Calu3 (cell line): ENCODE data around the gene WBP2NL. TPM values are rescaled to one million over a fixed set of nuclear protein-coding genes. Genes with fewer than 3 reads are reported as not detected.

Experiments
- BruUV-seq: library from RNA; stranded (reverse); fragments of 400-500 nt; replicated peaks from 2 replicates; lab custom pipeline; 2021; lab: Mats Ljungman, UMichigan
- CTCF ChIA-PET: fragments of 300-600 bp; sonication (Branson Sonifier 250); formaldehyde crosslinking; loops from one replicate; lab custom pipeline; 2022; ENCODE audit warnings: antibody characterized with exemption; lab: Charles Lee
- DNase-seq: peaks from one replicate; pipeline ENCODE4 v3.0.0; 2022
- H3K27ac Mint-ChIP-seq: one replicate; pipeline ENCODE4 v1.8.0; 2022; ENCODE audit warnings: mixed read lengths; ENCODE audit not compliant: unreplicated experiment
- H3K27me3 Mint-ChIP-seq: one replicate; pipeline ENCODE4 v1.8.0; 2022; ENCODE audit warnings: mixed read lengths; ENCODE audit not compliant: unreplicated experiment
- H3K36me3 Mint-ChIP-seq: one replicate; pipeline ENCODE4 v1.8.0; 2022; ENCODE audit warnings: mild to moderate bottlenecking, moderate library complexity, mixed read lengths; ENCODE audit not compliant: insufficient read depth, unreplicated experiment
- H3K4me1 Mint-ChIP-seq: one replicate; pipeline ENCODE4 v1.8.0; 2022; ENCODE audit warnings: mild to moderate bottlenecking, low read depth, mixed read lengths; ENCODE audit not compliant: unreplicated experiment
- H3K4me3 Mint-ChIP-seq: one replicate; pipeline ENCODE4 v1.8.0; 2022; ENCODE audit warnings: mild to moderate bottlenecking, low read depth, moderate library complexity, mixed read lengths; ENCODE audit not compliant: unreplicated experiment
- H3K9me3 Mint-ChIP-seq: one replicate; pipeline ENCODE4 v1.8.0; 2022; ENCODE audit warnings: low read depth, mixed read lengths; ENCODE audit not compliant: unreplicated experiment
- CTCF ChIP-seq: fragments of 200-600 bp; IDR thresholded peaks from one replicate; pipeline ENCODE4 v1.8.0; 2022; ENCODE audit warnings: antibody characterized with exemption; ENCODE audit not compliant: unreplicated experiment
- intact Hi-C: fragments of 100-400 bp; cut with micrococcal nuclease; formaldehyde crosslinking; loops from one replicate; pipeline ENCODE4 v1.10.0; 2022; ENCODE audit not compliant: unreplicated experiment
- total RNA-seq: library from RNA; stranded (reverse); gene quantifications from 2 replicates; pipeline ENCODE4 v1.2.3, GENCODE V29; 2022

The WBP2NL gene
- total RNA-seq, 1 experiment from 2014 or later, result 2.8 TPM

GRCh38 chr22:42066126-42066761, 67.7 kb downstream of the WBP2NL start:
- DNase-seq, result no peak
- intact Hi-C loops, result no loop called here
- BruUV-seq, result no TSS peak
- no peak for TF ChIP-seq CTCF
- peaks cover 16% of the 10 kb centered on the region for H3K36me3 Mint-ChIP-seq
- H3K27ac Mint-ChIP-seq, result no peak overlapping the region
- H3K4me3 Mint-ChIP-seq, result no peak overlapping the region
- H3K4me1 Mint-ChIP-seq, result no peaks in the 10 kb centered on the region
- H3K9me3 Mint-ChIP-seq, result no peaks in the 10 kb centered on the region
- CTCF ChIA-PET, result interaction anchor here (0.6 kb wide), 1 partner anchor 64 kb away, joined by 5 read pairs; no protein-coding TSS in a partner anchor
- no peaks in the 10 kb centered on the region for H3K27me3 Mint-ChIP-seq

GRCh38 chr22:42066937-42067336, 68.3 kb downstream of the WBP2NL start:
- CTCF ChIA-PET, result no interaction called here
- no peak for DNase-seq
- no peak overlapping the region for H3K27ac Mint-ChIP-seq
- H3K9me3 Mint-ChIP-seq, result no peaks in the 10 kb centered on the region
- H3K4me3 Mint-ChIP-seq, result no peak overlapping the region
- intact Hi-C loops, result no loop called here
- peaks cover 16% of the 10 kb centered on the region for H3K36me3 Mint-ChIP-seq
- no peaks in the 10 kb centered on the region for H3K27me3 Mint-ChIP-seq
- no TSS peak for BruUV-seq
- no peak for TF ChIP-seq CTCF
- no peaks in the 10 kb centered on the region for H3K4me1 Mint-ChIP-seq

- H3K27ac Mint-ChIP-seq, result no peak overlapping the region
- BruUV-seq, result no TSS peak
- TF ChIP-seq CTCF, result no peak
- peaks cover 16% of the 10 kb centered on the region for H3K36me3 Mint-ChIP-seq
- no peaks in the 10 kb centered on the region for H3K27me3 Mint-ChIP-seq
- intact Hi-C loops, result no loop called here
- no peaks in the 10 kb centered on the region for H3K4me1 Mint-ChIP-seq
- H3K4me3 Mint-ChIP-seq, result no peak overlapping the region
- DNase-seq, result no peak
- CTCF ChIA-PET, result interaction anchor here (0.6 kb wide), 1 partner anchor 119 kb away, joined by 4 read pairs; no protein-coding TSS in a partner anchor
- no peaks in the 10 kb centered on the region for H3K9me3 Mint-ChIP-seq
Measured at GRCh38 chr22:42067671-42068251, 69.2 kb downstream of the WBP2NL start.

- DNase-seq, result no peak
- H3K4me3 Mint-ChIP-seq, result no peak overlapping the region
- no peak for TF ChIP-seq CTCF
- no peaks in the 10 kb centered on the region for H3K27me3 Mint-ChIP-seq
- H3K9me3 Mint-ChIP-seq, result no peaks in the 10 kb centered on the region
- H3K4me1 Mint-ChIP-seq, result no peaks in the 10 kb centered on the region
- CTCF ChIA-PET, result no interaction called here
- no TSS peak for BruUV-seq
- H3K36me3 Mint-ChIP-seq, result peaks cover 13% of the 10 kb centered on the region
- intact Hi-C loops, result no loop called here
- no peak overlapping the region for H3K27ac Mint-ChIP-seq
Measured at GRCh38 chr22:42068291-42068690, 69.7 kb downstream of the WBP2NL start.
